H1 (cell line): ENCODE data around the gene TRIM24. TPM values are rescaled to one million over a fixed set of nuclear protein-coding genes. Genes with fewer than 3 reads are reported as not detected.
"Not testable (repeated sequence)": the region's sequence is repeated elsewhere in the genome, so short reads cannot be mapped to it uniquely, and the experiment has no call there.

Experiments used
- CTCF ChIA-PET: fragments of 300-600 bp; sonication (Branson Sonifier 250); formaldehyde crosslinking; loops from one replicate; lab custom pipeline; 2021; ENCODE audit not compliant: partially characterized antibody; lab: Charles Lee
- POLR2A ChIA-PET: fragments of 300-600 bp; sonication (Branson Sonifier 250); formaldehyde crosslinking; loops from one replicate; lab custom pipeline; 2021; ENCODE audit warnings: inconsistent platforms; ENCODE audit not compliant: partially characterized antibody; lab: Charles Lee
- DNase-seq, 2 experiments: peaks; one replicate each; pipeline versions ENCODE4 v3.0.0 to v3.0.0-alpha.2; 2010 to 2022; ENCODE audit warnings: low spot score in 2 of 2, low read depth in 1 of 2, mixed read lengths in 1 of 2
- FAIRE-seq: peaks from 2 replicates; lab custom pipeline; 2011; peaks lifted over from hg19 to GRCh38; lab: Jason Lieb, UNC
- H2AFZ ChIP-seq: 2 replicates; pipeline ENCODE4 v1.8.1; 2012; ENCODE audit warnings: low read length, inconsistent platforms
- H2AK5ac ChIP-seq: 2 replicates; pipeline ENCODE4 v1.6.1; 2013; ENCODE audit warnings: low read depth, low read length
- H2BK120ac ChIP-seq: replicated peaks from 2 replicates; pipeline ENCODE3; 2013; ENCODE audit warnings: low read depth, low read length, inconsistent platforms
- H2BK12ac ChIP-seq: 2 replicates; pipeline ENCODE4 v1.6.1; 2013; ENCODE audit warnings: low read depth, low read length
- H2BK15ac ChIP-seq: 2 replicates; pipeline ENCODE4 v1.6.1; 2013; ENCODE audit warnings: low read length
- H2BK20ac ChIP-seq: 2 replicates; pipeline ENCODE4 v1.6.1; 2013; ENCODE audit warnings: low read length
- H2BK5ac ChIP-seq: 2 replicates; pipeline ENCODE4 v1.6.1; 2013; ENCODE audit warnings: low read depth, low read length
- H3K14ac ChIP-seq: 2 replicates; pipeline ENCODE4 v1.6.1; 2013; ENCODE audit warnings: inconsistent platforms; ENCODE audit not compliant: insufficient read length
- H3K18ac ChIP-seq: 2 replicates; pipeline ENCODE4 v1.6.1; 2013; ENCODE audit warnings: low read length; ENCODE audit errors: extremely low read depth
- H3K23ac ChIP-seq: 2 replicates; pipeline ENCODE4 v1.6.1; 2013; ENCODE audit warnings: inconsistent platforms; ENCODE audit not compliant: insufficient read length
- H3K23me2 ChIP-seq: 2 replicates; pipeline ENCODE4 v1.6.1; 2013; ENCODE audit warnings: low read depth, low read length
- H3K27ac ChIP-seq: 2 replicates; pipeline ENCODE4 v1.6.1; 2011; ENCODE audit warnings: low read depth, low read length, inconsistent platforms
- H3K27me3 ChIP-seq, 4 experiments: replicated peaks in 1 of 4; 1 replicate in 1 of 4; 2 replicates in 3 of 4; pipeline versions ENCODE4 v1.6.1 to v1.8.1; 2011 to 2013; ENCODE audit warnings: low read length in 3 of 4, mild to moderate bottlenecking in 3 of 4, inconsistent platforms in 2 of 4, mixed read lengths in 2 of 4, moderate library complexity in 1 of 4; ENCODE audit not compliant: control insufficient read depth in 3 of 4, insufficient read depth in 3 of 4; ENCODE audit errors: extremely low read depth in 1 of 4
- H3K36me3 ChIP-seq, 4 experiments: 2 replicates each; pipeline versions ENCODE4 v1.6.1 to v1.8.1; 2011 to 2013; ENCODE audit warnings: mild to moderate bottlenecking in 4 of 4, low read length in 3 of 4, moderate library complexity in 2 of 4, control low read depth in 1 of 4, inconsistent platforms in 1 of 4; ENCODE audit not compliant: insufficient read depth in 4 of 4, control insufficient read depth in 2 of 4
- H3K4ac ChIP-seq: replicated peaks from 2 replicates; pipeline ENCODE3; 2013; ENCODE audit warnings: low read length, low read depth, mixed read lengths, inconsistent platforms; ENCODE audit not compliant: insufficient read length
- H3K4me1 ChIP-seq, 4 experiments: replicated peaks in 1 of 4; 1 replicate in 1 of 4; 2 replicates in 3 of 4; pipeline versions ENCODE4 v1.6.1 to v1.8.1; 2011 to 2013; ENCODE audit warnings: low read length in 3 of 4, inconsistent platforms in 2 of 4, mixed read lengths in 1 of 4; ENCODE audit not compliant: insufficient read depth in 4 of 4, control insufficient read depth in 3 of 4
- H3K4me2 ChIP-seq, 2 experiments: 2 replicates each; pipeline versions ENCODE4 v1.6.1 to v1.8.1; 2011 to 2013; ENCODE audit warnings: low read depth in 2 of 2, low read length in 2 of 2, control low read depth in 1 of 2, inconsistent platforms in 1 of 2, mild to moderate bottlenecking in 1 of 2; ENCODE audit not compliant: insufficient read depth in 1 of 2
- H3K4me3 ChIP-seq, 4 experiments: fragments of 200-600, 300-600 bp in 1 of 4; sonication (generic), shearing (Covaris generic), sonication (Bioruptor Twin) in 1 of 4; 2 replicates each; pipeline versions ENCODE4 v1.5.1 to v1.8.1; 2011 to 2016; ENCODE audit warnings: low read length in 4 of 4, low read depth in 3 of 4, control low read depth in 2 of 4, inconsistent platforms in 2 of 4, mild to moderate bottlenecking in 2 of 4, mixed read lengths in 1 of 4, moderate library complexity in 1 of 4; ENCODE audit not compliant: insufficient read depth in 2 of 4; ENCODE audit errors: extremely low read depth in 1 of 4
- H3K56ac ChIP-seq: replicated peaks from 2 replicates; pipeline ENCODE3; 2013; ENCODE audit warnings: low read depth, mild to moderate bottlenecking, mixed read lengths, low read length, inconsistent platforms; ENCODE audit not compliant: insufficient read length
- H3K79me1 ChIP-seq: 2 replicates; pipeline ENCODE4 v1.6.1; 2013; ENCODE audit warnings: low read depth, low read length, control low read depth
- H3K79me2 ChIP-seq, 2 experiments: 2 replicates each; pipeline versions ENCODE4 v1.6.1 to v1.8.1; 2012 to 2013; ENCODE audit warnings: low read length in 2 of 2, mild to moderate bottlenecking in 2 of 2, inconsistent platforms in 1 of 2; ENCODE audit not compliant: insufficient read depth in 2 of 2, control insufficient read depth in 1 of 2
- H3K9ac ChIP-seq, 4 experiments: replicated peaks in 1 of 4; 1 replicate in 1 of 4; 2 replicates in 3 of 4; pipeline versions ENCODE4 v1.6.1 to v1.8.1; 2011 to 2013; ENCODE audit warnings: low read depth in 3 of 4, low read length in 3 of 4, control low read depth in 2 of 4, mild to moderate bottlenecking in 2 of 4, moderate library complexity in 2 of 4, inconsistent platforms in 1 of 4; ENCODE audit errors: extremely low read depth in 1 of 4
- H3K9me3 ChIP-seq, 2 experiments: 2 replicates each; pipeline versions ENCODE4 v1.6.1 to v1.8.1; 2012 to 2013; ENCODE audit warnings: mild to moderate bottlenecking in 2 of 2, moderate library complexity in 2 of 2, control low read depth in 1 of 2, inconsistent platforms in 1 of 2, low read depth in 1 of 2, low read length in 1 of 2, mixed read lengths in 1 of 2; ENCODE audit not compliant: insufficient read depth in 2 of 2
- H4K20me1 ChIP-seq, 2 experiments: replicated peaks in 1 of 2; 2 replicates each; pipeline versions ENCODE3 to v1.8.1; 2011 to 2013; ENCODE audit warnings: inconsistent platforms in 2 of 2, low read length in 2 of 2, mild to moderate bottlenecking in 1 of 2; ENCODE audit not compliant: insufficient read depth in 2 of 2, control insufficient read depth in 1 of 2
- H4K5ac ChIP-seq: 2 replicates; pipeline ENCODE4 v1.6.1; 2013; ENCODE audit warnings: low read length, low read depth, mixed read lengths, inconsistent platforms; ENCODE audit not compliant: insufficient read length
- H4K8ac ChIP-seq: 2 replicates; pipeline ENCODE4 v1.8.0; 2013; ENCODE audit warnings: mild to moderate bottlenecking, moderate library complexity, low read length, inconsistent platforms; ENCODE audit not compliant: insufficient read depth; ENCODE audit errors: extremely low read depth
- H4K91ac ChIP-seq: replicated peaks from 2 replicates; pipeline ENCODE3; 2013; ENCODE audit warnings: low read length, mixed read lengths, inconsistent platforms; ENCODE audit not compliant: insufficient read length
- BCL11A ChIP-seq, 2 experiments: IDR thresholded peaks; one replicate each; pipeline ENCODE4 v1.6.1; 2011; ENCODE audit warnings: low read depth in 2 of 2, low read length in 2 of 2, mild to moderate bottlenecking in 2 of 2
- HDAC2 ChIP-seq, 2 experiments: fragments of 300-600 bp in 1 of 2; sonication (generic) in 1 of 2; IDR thresholded peaks; 2 replicates each; pipeline ENCODE4 v1.6.1; 2011 to 2012; ENCODE audit warnings: low read depth in 2 of 2, low read length in 2 of 2, mild to moderate bottlenecking in 2 of 2, moderate library complexity in 2 of 2, borderline replicate concordance in 1 of 2, inconsistent platforms in 1 of 2
- POLR2A ChIP-seq, 2 experiments: IDR thresholded peaks; 1 replicate in 1 of 2; 2 replicates in 1 of 2; pipeline ENCODE4 v1.6.1; 2011; ENCODE audit warnings: low read depth in 2 of 2, low read length in 2 of 2, mild to moderate bottlenecking in 2 of 2; ENCODE audit errors: control extremely low read depth in 1 of 2
- POU5F1 ChIP-seq: IDR thresholded peaks from 2 replicates; pipeline ENCODE4 v1.6.1; 2011; ENCODE audit warnings: low read depth, mild to moderate bottlenecking, low read length, moderate library complexity
- WGBS, 2 experiments: shearing (Covaris generic) in 1 of 2; methylation state at CpG; one replicate each; pipeline versions ENCODE4 v1.1.6 to v1.1.7; 2013 to 2015; ENCODE audit warnings: low lambda C conversion rate in 2 of 2, mixed read lengths in 2 of 2, inconsistent platforms in 1 of 2, low coverage in 1 of 2, missing lambda C conversion rate in 1 of 2; ENCODE audit not compliant: insufficient replicate concordance in 2 of 2, insufficient coverage in 1 of 2, insufficient read length in 1 of 2; ENCODE audit errors: extremely low coverage in 1 of 2, missing lambda C conversion rate in 1 of 2; 5-methylcytosine and 5-hydroxymethylcytosine counted together
- polyA plus RNA-seq, 7 experiments: library from polyadenylated mRNA; depleted of rRNA in 3 of 7; stranded (reverse) in 5 of 7; unstranded in 2 of 7; fragments of >200 nt in 5 of 7; fragments of 200-250 nt in 2 of 7; gene quantifications; 1 replicate in 5 of 7; 2 replicates in 1 of 7; 4 replicates in 1 of 7; pipeline versions ENCODE4 v1.2.1 to v1.2.3, GENCODE V29; 2011 to 2013; ENCODE audit warnings: missing spikeins in 2 of 7, mixed read lengths in 2 of 7
- total RNA-seq: library from RNA; stranded (reverse); fragmentation: NEBNext Ultra II Directional; extraction: Animal tissue kit (Norgen Biotek cat#: 25700); gene quantifications from 2 replicates; pipeline ENCODE4 v1.2.1, GENCODE V29; 2021

TRIM24 gene
- total and polyA plus RNA-seq, 2 of the 8 experiments (the other 6 are each of a cell fraction or from before 2014, with no cell fraction given): 67.6 to 149 TPM

GRCh38 chr7:138527746-138528223 lies 67.7 kb downstream of the TRIM24 start (continued):
- 0 out of 2 replicates have a peak, but pooled peaks have one; percentile 3 for TF ChIP-seq POU5F1
- peak in 1 of 2 experiments; percentile 70; a peak in 2 of 3 replicates for TF ChIP-seq POLR2A (IDR thresholded peaks at IDR 0.05; ENCODE audit: control extremely low read depth in 1 of 2, low read depth in 2 of 2, low read length in 2 of 2)
- TF ChIP-seq HDAC2 (IDR thresholded peaks at IDR 0.05; ENCODE audit: borderline replicate concordance in 1 of 2, low read depth in 2 of 2, low read length in 2 of 2): peak in 1 of 2 experiments; percentile 66; a peak in 1 of 4 replicates
- TF ChIP-seq BCL11A (IDR thresholded peaks at IDR 0.05; ENCODE audit: low read depth in 2 of 2, low read length in 2 of 2): no peak

DNA sequence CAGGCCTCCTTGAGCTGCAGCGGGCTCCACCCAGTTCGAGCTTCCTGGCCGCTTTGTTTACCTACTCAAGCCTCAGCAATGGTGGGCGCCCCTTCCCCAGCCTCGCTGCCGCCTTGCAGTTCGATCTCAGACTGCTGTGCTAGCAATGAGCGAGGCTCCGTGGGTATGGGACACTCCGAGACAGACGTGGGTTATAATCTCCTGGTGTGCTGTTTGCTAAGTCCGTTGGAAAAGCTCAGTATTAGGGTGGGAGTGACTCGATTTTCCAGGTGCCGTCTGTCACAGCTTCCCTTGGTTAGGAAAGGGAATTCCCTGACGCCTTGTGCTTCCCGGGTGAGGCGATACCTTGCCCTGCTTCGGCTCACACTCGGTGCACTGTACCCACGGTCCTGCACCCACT lies 76.8 kb downstream of the TRIM24 start:
- H2BK5ac ChIP-seq, H2BK12ac ChIP-seq, H3K56ac ChIP-seq, H2AK5ac ChIP-seq, H4K5ac ChIP-seq, H4K91ac ChIP-seq, H3K18ac ChIP-seq, H2BK20ac ChIP-seq, H3K23ac ChIP-seq, H4K20me1 ChIP-seq, DNase-seq, H3K4ac ChIP-seq, H3K14ac ChIP-seq, H2BK120ac ChIP-seq, H3K79me1 ChIP-seq, H3K23me2 ChIP-seq, H4K8ac ChIP-seq, H3K4me2 ChIP-seq, H3K9ac ChIP-seq, H3K27ac ChIP-seq, H2AFZ ChIP-seq, H2BK15ac ChIP-seq, H3K9me3 ChIP-seq, H3K27me3 ChIP-seq, H3K4me1 ChIP-seq, FAIRE-seq, H3K4me3 ChIP-seq: not testable (repeated sequence)
- H3K79me2 ChIP-seq: peaks cover 0 to 56% of the 10 kb centered on the region in 2 experiments; a peak in 2 of 4 replicates
- ChIA-PET CTCF (interaction anchor here (0.6 to 1.6 kb wide), 4 partner anchors 68 to 376 kb away, joined by 3 to 5 read pairs (median 4); no protein-coding TSS in a partner anchor), POLR2A (interaction anchor here (0.9 kb wide), 1 partner anchor 23 kb away, joined by 3 read pairs; no protein-coding TSS in a partner anchor)
- H3K36me3 ChIP-seq: peaks cover 18 to 55% (median 37%) of the 10 kb centered on the region in 4 experiments
- WGBS, 2 experiments: 89% methylated on average over 19 of the region's 20 CpGs; no CpG with 5 or more reads in 1 of the 2 experiments
